K562 (cell line): Measurements from ENCODE around the gene CLDN15. TPM values are rescaled to one million over a fixed set of nuclear protein-coding genes. Genes with fewer than 3 reads are reported as not detected.

Source experiments
- CCAR2 ChIP-seq: fragments of 200-400 bp; formaldehyde crosslinking; IDR thresholded peaks from 2 replicates; pipeline ENCODE4 v1.6.1; 2017; ENCODE audit warnings: mild to moderate bottlenecking, low read depth, low read length
- MAFG ChIP-seq: fragments of 450-650 bp; conservative IDR thresholded peaks from 2 replicates; pipeline ENCODE4 v1.6.1; 2016; ENCODE audit warnings: missing genetic modification characterization, missing compliant biosample characterization
- NR3C1 ChIP-seq: sonication (generic); formaldehyde crosslinking; IDR thresholded peaks from 2 replicates; pipeline ENCODE4 v1.8.1; 2022; ENCODE audit warnings: missing genetic modification reagents
- NR4A1 ChIP-seq, 2 experiments: fragments of 250-450 bp in 1 of 2; fragments of 450-650 bp in 1 of 2; sonication (Bioruptor Pico) in 1 of 2; IDR thresholded peaks; 2 replicates each; pipeline versions ENCODE4 v1.4.0 to v1.6.1; 2016 to 2020; ENCODE audit warnings: mild to moderate bottlenecking in 2 of 2, missing compliant biosample characterization in 1 of 2, missing genetic modification characterization in 1 of 2, moderate library complexity in 1 of 2
- TEAD1 ChIP-seq, 2 experiments: fragments of 450-650 bp in 1 of 2; sonication (generic) in 1 of 2; formaldehyde crosslinking; IDR thresholded peaks; 2 replicates each; pipeline versions ENCODE4 v1.4.0 to v1.8.0; 2020 to 2022; ENCODE audit warnings: mild to moderate bottlenecking in 2 of 2, missing genetic modification reagents in 1 of 2
- USF1 ChIP-seq: sonication (generic); formaldehyde crosslinking; IDR thresholded peaks from 2 replicates; pipeline ENCODE4 v1.9.0; 2022; ENCODE audit warnings: mild to moderate bottlenecking, missing genetic modification reagents
- XRCC5 ChIP-seq: fragments of 200-400 bp; formaldehyde crosslinking; IDR thresholded peaks from 2 replicates; pipeline ENCODE4 v1.6.1; 2017; ENCODE audit warnings: low read depth, mild to moderate bottlenecking, low read length
- ZC3H8 ChIP-seq: fragments of 450-650 bp; IDR thresholded peaks from 2 replicates; pipeline ENCODE4 v1.6.1; 2017
- ZFX ChIP-seq: sonication (generic); formaldehyde crosslinking; IDR thresholded peaks from 2 replicates; pipeline ENCODE4 v1.8.0; 2022; ENCODE audit warnings: mild to moderate bottlenecking, missing genetic modification reagents, moderate library complexity
- polyA plus RNA-seq, 8 experiments: library from polyadenylated mRNA; depleted of rRNA in 4 of 8; stranded (reverse) in 5 of 8; unstranded in 3 of 8; fragments of >200 nt; fragmentation: Nextera tagmentation in 2 of 8; fragmentation: Illumina TruSeq in 1 of 8; extraction: Ambion mirVana in 2 of 8; extraction: Trizol in 1 of 8; gene quantifications; 2 replicates each; pipeline versions ENCODE4 v1.2.1 to v1.2.3, GENCODE V29; 2011 to 2014; ENCODE audit warnings: inconsistent platforms in 1 of 8, missing spikeins in 1 of 8
- total RNA-seq, 7 experiments: library from RNA; depleted of rRNA in 6 of 7; stranded (reverse); fragments of >200 nt in 6 of 7; fragmentation: Illumina TruSeq in 2 of 7; extraction: Trizol in 2 of 7; gene quantifications; 2 replicates each; pipeline versions ENCODE4 v1.2.1 to v1.2.3, GENCODE V29; 2011 to 2021; ENCODE audit warnings: low replicate concordance in 1 of 7
- TF ChIP-seq, protein P1 (sequence below): sonication (generic); formaldehyde crosslinking; IDR thresholded peaks from 2 replicates; pipeline ENCODE4 v1.5.0; 2020; ENCODE audit warnings: missing genetic modification reagents
- TF ChIP-seq, protein P2 (sequence below), 2 experiments: fragments of 450-650 bp in 1 of 2; IDR thresholded peaks; 2 replicates each; pipeline ENCODE4 v1.6.1; 2011 to 2017; ENCODE audit warnings: low read depth in 2 of 2, antibody characterized with exemption in 1 of 2, borderline replicate concordance in 1 of 2, low read length in 1 of 2, mild to moderate bottlenecking in 1 of 2, mixed read lengths in 1 of 2; ENCODE audit not compliant: control insufficient read depth in 1 of 2
- TF ChIP-seq, protein P3 (sequence below): sonication (generic); formaldehyde crosslinking; IDR thresholded peaks from 2 replicates; pipeline ENCODE4 v1.8.0; 2022; ENCODE audit warnings: mild to moderate bottlenecking, missing genetic modification reagents

Gene CLDN15
- total and polyA plus RNA-seq, 9 of the 15 experiments (the other 6 are each of a cell fraction or from before 2014, with no cell fraction given): 0.32 to 14.5 (median 7.4) TPM

- TF ChIP-seq NR4A1 (CRISPR knock-in tag; IDR thresholded peaks at IDR 0.05) (no peak), NR4A1 (tag; IDR thresholded peaks at IDR 0.05) (0 out of 2 replicates have a peak, but pooled peaks have one; percentile 36), TEAD1 (CRISPR knock-in tag; IDR thresholded peaks at IDR 0.05) (0 out of 4 replicates have a peak, but pooled peaks of 1 of the 2 experiments have one; percentile 15), ZFX (CRISPR knock-in tag) (peak; percentile 77), ZC3H8 (no peak), NR3C1 (0 out of 2 replicates have a peak, but pooled peaks have one; percentile 3), MAFG (tag) (no peak), CCAR2 (no peak), USF1 (CRISPR knock-in tag) (no peak), XRCC5 (0 out of 2 replicates have a peak, but pooled peaks have one; percentile 64)
- TF ChIP-seq, protein P1, sequence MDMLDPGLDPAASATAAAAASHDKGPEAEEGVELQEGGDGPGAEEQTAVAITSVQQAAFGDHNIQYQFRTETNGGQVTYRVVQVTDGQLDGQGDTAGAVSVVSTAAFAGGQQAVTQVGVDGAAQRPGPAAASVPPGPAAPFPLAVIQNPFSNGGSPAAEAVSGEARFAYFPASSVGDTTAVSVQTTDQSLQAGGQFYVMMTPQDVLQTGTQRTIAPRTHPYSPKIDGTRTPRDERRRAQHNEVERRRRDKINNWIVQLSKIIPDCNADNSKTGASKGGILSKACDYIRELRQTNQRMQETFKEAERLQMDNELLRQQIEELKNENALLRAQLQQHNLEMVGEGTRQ (CRISPR knock-in tag): 0 out of 2 replicates have a peak, but pooled peaks have one; percentile 9
- TF ChIP-seq, protein P2, sequence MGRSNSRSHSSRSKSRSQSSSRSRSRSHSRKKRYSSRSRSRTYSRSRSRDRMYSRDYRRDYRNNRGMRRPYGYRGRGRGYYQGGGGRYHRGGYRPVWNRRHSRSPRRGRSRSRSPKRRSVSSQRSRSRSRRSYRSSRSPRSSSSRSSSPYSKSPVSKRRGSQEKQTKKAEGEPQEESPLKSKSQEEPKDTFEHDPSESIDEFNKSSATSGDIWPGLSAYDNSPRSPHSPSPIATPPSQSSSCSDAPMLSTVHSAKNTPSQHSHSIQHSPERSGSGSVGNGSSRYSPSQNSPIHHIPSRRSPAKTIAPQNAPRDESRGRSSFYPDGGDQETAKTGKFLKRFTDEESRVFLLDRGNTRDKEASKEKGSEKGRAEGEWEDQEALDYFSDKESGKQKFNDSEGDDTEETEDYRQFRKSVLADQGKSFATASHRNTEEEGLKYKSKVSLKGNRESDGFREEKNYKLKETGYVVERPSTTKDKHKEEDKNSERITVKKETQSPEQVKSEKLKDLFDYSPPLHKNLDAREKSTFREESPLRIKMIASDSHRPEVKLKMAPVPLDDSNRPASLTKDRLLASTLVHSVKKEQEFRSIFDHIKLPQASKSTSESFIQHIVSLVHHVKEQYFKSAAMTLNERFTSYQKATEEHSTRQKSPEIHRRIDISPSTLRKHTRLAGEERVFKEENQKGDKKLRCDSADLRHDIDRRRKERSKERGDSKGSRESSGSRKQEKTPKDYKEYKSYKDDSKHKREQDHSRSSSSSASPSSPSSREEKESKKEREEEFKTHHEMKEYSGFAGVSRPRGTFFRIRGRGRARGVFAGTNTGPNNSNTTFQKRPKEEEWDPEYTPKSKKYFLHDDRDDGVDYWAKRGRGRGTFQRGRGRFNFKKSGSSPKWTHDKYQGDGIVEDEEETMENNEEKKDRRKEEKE (IDR thresholded peaks at IDR 0.05; ENCODE audit: borderline replicate concordance in 1 of 2, control insufficient read depth in 1 of 2, low read depth in 2 of 2, low read length in 1 of 2): no peak
- TF ChIP-seq, protein P3, sequence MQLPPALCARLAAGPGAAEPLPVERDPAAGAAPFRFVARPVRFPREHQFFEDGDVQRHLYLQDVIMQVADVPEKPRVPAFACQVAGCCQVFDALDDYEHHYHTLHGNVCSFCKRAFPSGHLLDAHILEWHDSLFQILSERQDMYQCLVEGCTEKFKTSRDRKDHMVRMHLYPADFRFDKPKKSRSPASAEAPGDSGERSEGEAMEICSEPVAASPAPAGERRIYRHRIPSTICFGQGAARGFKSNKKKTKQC: peak; percentile 61; the same call in 1 of the 2 replicates
Observed at GRCh38 chr7:101216860-101217387, 20.7 kb downstream of the CLDN15 start (continued).
